Mesendoderm (in vitro differentiated cells): ENCODE measurements around the gene ZNF77.
A peak's percentile ranks its signal among the peaks of the same experiment; 100 is the strongest.
"Not testable (repeated sequence)": the region's sequence is repeated elsewhere in the genome, so short reads cannot be mapped to it uniquely, and the experiment has no call there.

Experiments
- DNase-seq: peaks from one replicate; pipeline ENCODE4 v3.0.0; 2013
- H2AK5ac ChIP-seq: 2 replicates; pipeline ENCODE4 v1.6.1; 2013; ENCODE audit warnings: low read length, inconsistent platforms
- H2BK120ac ChIP-seq: 2 replicates; pipeline ENCODE4 v1.6.1; 2013; ENCODE audit warnings: low read depth, mild to moderate bottlenecking, low read length, moderate library complexity, mixed read lengths
- H2BK15ac ChIP-seq: replicated peaks from 2 replicates; pipeline ENCODE4 v1.6.1; 2013; ENCODE audit warnings: low read depth, mild to moderate bottlenecking, moderate library complexity
- H2BK5ac ChIP-seq: 2 replicates; pipeline ENCODE4 v1.6.1; 2013; ENCODE audit warnings: low read length, inconsistent platforms
- H3K18ac ChIP-seq: 2 replicates; pipeline ENCODE4 v1.6.1; 2013; ENCODE audit warnings: mild to moderate bottlenecking, low read length, mixed read lengths
- H3K23ac ChIP-seq: one replicate; pipeline ENCODE4 v1.6.1; 2013; ENCODE audit warnings: low read length
- H3K27ac ChIP-seq: 2 replicates; pipeline ENCODE4 v1.5.1; 2013; ENCODE audit warnings: low read depth, mild to moderate bottlenecking, inconsistent platforms, low read length, moderate library complexity
- H3K27me3 ChIP-seq: 2 replicates; pipeline ENCODE4 v1.6.1; 2013; ENCODE audit warnings: low read length, control low read depth, mild to moderate bottlenecking, inconsistent platforms; ENCODE audit not compliant: insufficient read depth, poor library complexity
- H3K36me3 ChIP-seq: 2 replicates; pipeline ENCODE4 v1.6.1; 2013; ENCODE audit warnings: low read length, inconsistent platforms; ENCODE audit not compliant: control insufficient read depth, insufficient read depth
- H3K4ac ChIP-seq: one replicate; pipeline ENCODE4 v1.6.1; 2013; ENCODE audit warnings: low read depth, mild to moderate bottlenecking, low read length, moderate library complexity
- H3K4me1 ChIP-seq: 2 replicates; pipeline ENCODE4 v1.6.1; 2013; ENCODE audit warnings: low read depth, low read length, inconsistent platforms; ENCODE audit not compliant: control insufficient read depth
- H3K4me2 ChIP-seq: 2 replicates; pipeline ENCODE4 v1.6.1; 2013; ENCODE audit warnings: low read length
- H3K4me3 ChIP-seq: 2 replicates; pipeline ENCODE4 v1.5.1; 2013; ENCODE audit warnings: mild to moderate bottlenecking, low read length
- H3K56ac ChIP-seq: one replicate; pipeline ENCODE4 v1.6.1; 2013; ENCODE audit warnings: low read length
- H3K79me1 ChIP-seq: 2 replicates; pipeline ENCODE4 v1.6.1; 2013; ENCODE audit warnings: low read length, inconsistent platforms
- H3K79me2 ChIP-seq: 2 replicates; pipeline ENCODE4 v1.6.1; 2013; ENCODE audit warnings: mild to moderate bottlenecking, low read length; ENCODE audit not compliant: control insufficient read depth, insufficient read depth
- H3K9ac ChIP-seq: 2 replicates; pipeline ENCODE4 v1.6.1; 2013; ENCODE audit warnings: low read length, inconsistent platforms
- H4K5ac ChIP-seq: one replicate; pipeline ENCODE4 v1.6.1; 2013; ENCODE audit warnings: low read length
- H4K8ac ChIP-seq: one replicate; pipeline ENCODE4 v1.6.1; 2013; ENCODE audit warnings: low read depth, mild to moderate bottlenecking, control low read depth, low read length, moderate library complexity
- WGBS: extraction: QIAGEN DNeasy Blood & Tissue Kit; methylation state at CpG from one replicate; pipeline ENCODE4 v1.1.7; 2013; ENCODE audit warnings: low lambda C conversion rate, missing lambda C conversion rate; ENCODE audit not compliant: insufficient coverage; ENCODE audit errors: extremely low coverage; 5-methylcytosine and 5-hydroxymethylcytosine counted together

Gene ZNF77

GRCh38 chr19:2969104-2969504 is 24.3 kb upstream of the ZNF77 start:
- no peak overlapping the region for H3K23ac ChIP-seq
- H3K4me1 ChIP-seq, result no peaks in the 10 kb centered on the region
- no peaks in the 10 kb centered on the region for H3K27me3 ChIP-seq
- no peak overlapping the region for H2BK120ac ChIP-seq
- H3K27ac ChIP-seq, result no peak overlapping the region
- H3K4me2 ChIP-seq, result no peak overlapping the region
- H2BK5ac ChIP-seq, result no peak overlapping the region
- no peaks in the 10 kb centered on the region for H3K79me2 ChIP-seq
- no peak overlapping the region for H3K4ac ChIP-seq
- no peaks in the 10 kb centered on the region for H3K36me3 ChIP-seq
- no peak overlapping the region for H4K8ac ChIP-seq
- H3K9ac ChIP-seq, result no peak overlapping the region
- no peak overlapping the region for H3K4me3 ChIP-seq
- WGBS, result no CpG with 5 or more reads among the region's 5 CpGs
- H3K18ac ChIP-seq, result no peak overlapping the region
- H2AK5ac ChIP-seq, result no peak overlapping the region
- no peaks in the 10 kb centered on the region for H3K79me1 ChIP-seq
- no peak overlapping the region for H2BK15ac ChIP-seq
- no peak overlapping the region for H4K5ac ChIP-seq
- no peak overlapping the region for H3K56ac ChIP-seq
- DNase-seq, result no peak

- Histone ChIP-seq H3K36me3 (no peaks in the 10 kb centered on the region), H3K56ac (no peak overlapping the region), H2BK120ac (no peak overlapping the region), H3K79me2 (no peaks in the 10 kb centered on the region), H4K8ac (no peak overlapping the region), H2BK5ac (no peak overlapping the region), H3K4me1 (no peaks in the 10 kb centered on the region), H2BK15ac (no peak overlapping the region), H3K9ac (no peak overlapping the region), H3K4me3 (no peak overlapping the region), H3K27me3 (no peaks in the 10 kb centered on the region), H4K5ac (no peak overlapping the region), H3K27ac (no peak overlapping the region), H3K79me1 (no peaks in the 10 kb centered on the region), H3K23ac (no peak overlapping the region), H2AK5ac (no peak overlapping the region), H3K18ac (no peak overlapping the region), H3K4ac (no peak overlapping the region), H3K4me2 (no peak overlapping the region)
- WGBS, result no CpG with 5 or more reads among the region's 8 CpGs
- DNase-seq, result no peak
Measured at GRCh38 chr19:2967972-2968371, 23.2 kb upstream of the ZNF77 start.

GRCh38 chr19:2964874-2965273 is 20.1 kb upstream of the ZNF77 start:
- H4K8ac ChIP-seq, result no peak overlapping the region
- no peaks in the 10 kb centered on the region for H3K4me1 ChIP-seq

GRCh38 chr19:2963631-2964030 is 18.9 kb upstream of the ZNF77 start:
- not testable (repeated sequence) for H3K36me3 ChIP-seq, H3K79me1 ChIP-seq, H3K4me2 ChIP-seq, H2BK5ac ChIP-seq, H3K4ac ChIP-seq, H3K4me3 ChIP-seq, H3K27ac ChIP-seq, H3K23ac ChIP-seq, H2BK15ac ChIP-seq, H3K27me3 ChIP-seq, H2AK5ac ChIP-seq, H3K4me1 ChIP-seq, H3K56ac ChIP-seq, H4K8ac ChIP-seq, H4K5ac ChIP-seq, DNase-seq, H3K9ac ChIP-seq, H3K18ac ChIP-seq, H3K79me2 ChIP-seq, H2BK120ac ChIP-seq
- no CpG with 5 or more reads among the region's 12 CpGs for WGBS

More at GRCh38 chr19:2964874-2965273, 20.1 kb upstream of the ZNF77 start:
- H3K27me3 ChIP-seq, result no peaks in the 10 kb centered on the region
- no peak overlapping the region for H2BK5ac ChIP-seq
- H3K56ac ChIP-seq, result no peak overlapping the region
- H4K5ac ChIP-seq, result no peak overlapping the region
- H3K23ac ChIP-seq, result no peak overlapping the region
- H3K27ac ChIP-seq, result no peak overlapping the region
- H3K4me3 ChIP-seq, result no peak overlapping the region
- H3K79me2 ChIP-seq, result no peaks in the 10 kb centered on the region
- no peak for DNase-seq
- no peaks in the 10 kb centered on the region for H3K79me1 ChIP-seq
- no CpG with 5 or more reads among the region's 5 CpGs for WGBS
- H2BK15ac ChIP-seq, result no peak overlapping the region
- H3K9ac ChIP-seq, result no peak overlapping the region
- H3K36me3 ChIP-seq, result no peaks in the 10 kb centered on the region
- H2BK120ac ChIP-seq, result no peak overlapping the region
- no peak overlapping the region for H3K4me2 ChIP-seq
- no peak overlapping the region for H2AK5ac ChIP-seq
- H3K18ac ChIP-seq, result no peak overlapping the region
- H3K4ac ChIP-seq, result no peak overlapping the region

GRCh38 chr19:2963122-2963521 is 18.4 kb upstream of the ZNF77 start:
- Histone ChIP-seq H3K18ac (no peak overlapping the region), H3K56ac (no peak overlapping the region), H2BK120ac (no peak overlapping the region), H3K27ac (no peak overlapping the region), H3K79me2 (no peaks in the 10 kb centered on the region), H2AK5ac (no peak overlapping the region), H3K79me1 (no peaks in the 10 kb centered on the region), H3K27me3 (no peaks in the 10 kb centered on the region), H4K5ac (no peak overlapping the region), H2BK15ac (no peak overlapping the region), H3K4me2 (no peak overlapping the region), H3K4ac (no peak overlapping the region), H3K9ac (no peak overlapping the region), H3K4me1 (no peaks in the 10 kb centered on the region), H3K36me3 (no peaks in the 10 kb centered on the region), H4K8ac (no peak overlapping the region), H3K23ac (no peak overlapping the region), H3K4me3 (no peak overlapping the region), H2BK5ac (no peak overlapping the region)
- DNase-seq, result no peak
- no CpG with 5 or more reads among the region's 5 CpGs for WGBS

- Histone ChIP-seq H2BK5ac (no peak overlapping the region), H3K4me3 (no peak overlapping the region), H3K9ac (no peak overlapping the region), H3K18ac (no peak overlapping the region), H3K27ac (no peak overlapping the region), H4K5ac (no peak overlapping the region), H2AK5ac (no peak overlapping the region), H3K4me2 (no peak overlapping the region), H3K36me3 (no peaks in the 10 kb centered on the region), H3K23ac (no peak overlapping the region), H3K4me1 (no peaks in the 10 kb centered on the region), H2BK15ac (no peak overlapping the region), H3K27me3 (no peaks in the 10 kb centered on the region), H3K79me2 (no peaks in the 10 kb centered on the region), H3K4ac (no peak overlapping the region), H2BK120ac (no peak overlapping the region), H4K8ac (no peak overlapping the region), H3K56ac (no peak overlapping the region), H3K79me1 (no peaks in the 10 kb centered on the region)
- peak; percentile 86 for DNase-seq
- WGBS, result no CpG with 5 or more reads among the region's 17 CpGs
Measured at GRCh38 chr19:2962018-2962670, 17.4 kb upstream of the ZNF77 start.
